Sigmoid colon (tissue), 7 donors: ENCODE results near the gene CMTR1. TPM values are rescaled to one million over a fixed set of nuclear protein-coding genes. Genes with fewer than 3 reads are reported as not detected.

Experiments used
- DNase-seq: peaks from one replicate; pipeline ENCODE4 v3.0.0-alpha.2; 2019
- H3K27ac ChIP-seq, 4 donors: fragments of 200-600 bp; sonication (generic); one replicate each; pipeline ENCODE4 v1.5.1; 2016 to 2019; ENCODE audit warnings: mild to moderate bottlenecking in 1 of 4
- H3K27me3 ChIP-seq, 3 donors: fragments of 200-600 bp; sonication (generic); one replicate each; pipeline ENCODE4 v1.5.1; 2019; ENCODE audit warnings: mild to moderate bottlenecking in 1 of 3
- H3K36me3 ChIP-seq, 4 donors: fragments of 200-600 bp; sonication (generic); one replicate each; pipeline ENCODE4 v1.5.1; 2016 to 2019
- H3K4me1 ChIP-seq, 4 donors: fragments of 200-600 bp; sonication (generic); one replicate each; pipeline ENCODE4 v1.5.1; 2017 to 2019
- H3K4me3 ChIP-seq, 4 donors: fragments of 200-600 bp; sonication (generic); one replicate each; pipeline ENCODE4 v1.5.1; 2017 to 2019; ENCODE audit warnings: mild to moderate bottlenecking in 2 of 4, moderate library complexity in 1 of 4
- H3K9me3 ChIP-seq, 4 donors: fragments of 200-600 bp in 3 of 4; sonication (generic) in 3 of 4; one replicate each; pipeline versions ENCODE4 v1.5.1 to v1.6.1; 2013 to 2019
- EP300 ChIP-seq, 4 donors: sonication (generic); formaldehyde crosslinking; IDR thresholded peaks; one replicate each; pipeline ENCODE4 v1.6.1; 2017; ENCODE audit warnings: antibody characterized with exemption in 4 of 4
- POLR2A ChIP-seq, 2 donors: fragments of 450-650 bp; IDR thresholded peaks; one replicate each; pipeline ENCODE4 v1.6.1; 2016; ENCODE audit warnings: antibody characterized with exemption in 2 of 2, mild to moderate bottlenecking in 2 of 2, moderate library complexity in 2 of 2
- POLR2AphosphoS5 ChIP-seq, 4 donors: sonication (generic); formaldehyde crosslinking; IDR thresholded peaks; one replicate each; pipeline ENCODE4 v1.6.1; 2017; ENCODE audit warnings: antibody characterized with exemption in 4 of 4
- WGBS, 2 donors: extraction: QIAGEN DNeasy Blood & Tissue Kit; methylation state at CpG; one replicate each; pipeline ENCODE4 v1.1.7; 2013; 5-methylcytosine and 5-hydroxymethylcytosine counted together
- intact Hi-C: fragments of 100-400 bp; cut with DNase I; formaldehyde crosslinking; loops from one replicate; pipeline ENCODE4 v1.15.1; 2023
- polyA plus RNA-seq, 3 donors: library from polyadenylated mRNA; stranded (reverse); fragments of 200-250 nt; gene quantifications; one replicate each; pipeline ENCODE4 v1.2.3, GENCODE V29; 2013
- total RNA-seq, 4 donors: library from RNA; depleted of rRNA; stranded (reverse); fragments of >200 nt; gene quantifications; one replicate each; pipeline ENCODE4 v1.1.0, GENCODE V29; 2016
- TF ChIP-seq, protein P1 (sequence below), 4 experiments: fragments of 450-650 bp in 3 of 4; fragments of 200-600 bp in 1 of 4; IDR thresholded peaks; one replicate each; pipeline ENCODE4 v1.5.1; 2016 to 2019; ENCODE audit warnings: antibody characterized with exemption in 4 of 4, mild to moderate bottlenecking in 3 of 4, moderate library complexity in 2 of 4
- donor health status: healthy with polysubstance abuse.
- donor health status: Bipolar disorder and iron deficiency.
- donor health status: healthy.

The CMTR1 gene
- total and polyA plus RNA-seq, 7 donors = 4.2 to 33.5 (median 30.8) TPM

DNA sequence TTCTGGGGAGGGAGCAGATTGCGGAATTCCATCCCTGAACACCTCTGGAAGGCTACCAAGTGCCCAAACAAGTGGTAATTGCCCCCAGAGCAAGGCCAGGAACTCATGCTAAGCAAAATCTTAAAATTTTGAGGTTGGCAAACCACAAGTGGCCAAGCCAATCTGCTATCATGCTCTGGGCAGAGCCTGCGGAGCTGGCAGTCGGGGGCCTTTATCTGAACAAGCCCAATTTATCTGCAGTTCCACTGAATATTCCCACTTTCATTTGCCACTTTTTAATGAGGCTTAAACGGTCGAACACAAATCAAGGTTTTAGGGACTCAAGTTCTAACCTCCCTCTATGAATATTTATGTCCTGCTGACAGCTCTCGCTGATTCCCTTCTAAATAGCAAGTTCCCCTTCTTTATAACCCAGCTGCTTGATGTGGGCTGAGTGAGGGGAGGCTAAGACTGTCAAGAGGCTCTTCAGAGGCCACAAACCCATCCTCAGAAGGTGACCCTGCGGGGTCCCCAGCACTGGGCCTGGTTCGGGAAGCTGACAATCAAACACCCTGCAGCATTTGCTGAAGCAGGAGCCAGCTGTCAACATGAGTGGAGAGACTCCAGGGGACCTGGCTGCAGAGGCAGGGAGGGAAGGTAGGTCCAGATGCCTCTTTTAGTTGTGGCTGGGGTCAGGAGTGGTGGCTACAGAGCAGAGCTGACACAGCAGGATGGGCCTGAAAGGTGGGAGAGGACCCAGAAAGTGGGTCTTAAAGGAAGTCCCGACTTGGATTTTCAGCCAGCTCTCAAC is 54.8 kb downstream of the CMTR1 start:
- DNase-seq = peak; percentile 46
- 78 to 88% methylated on average over 9 of the region's 9 CpGs for WGBS, 2 donors
- intact Hi-C loops = loop anchor here (5.0 to 10.0 kb wide), 2 partner anchors 113 to 205 kb away; no protein-coding TSS in a partner anchor
- Histone ChIP-seq H3K4me3 (no peak overlapping the region), H3K9me3 (no peaks in the 10 kb centered on the region), H3K4me1 (peaks cover 0 to 24% (median 17%) of the 10 kb centered on the region in 4 donors), H3K27ac (no peak overlapping the region), H3K27me3 (no peaks in the 10 kb centered on the region), H3K36me3 (peaks cover 2 to 20% (median 5%) of the 10 kb centered on the region in 4 donors)
- TF ChIP-seq, protein P1, sequence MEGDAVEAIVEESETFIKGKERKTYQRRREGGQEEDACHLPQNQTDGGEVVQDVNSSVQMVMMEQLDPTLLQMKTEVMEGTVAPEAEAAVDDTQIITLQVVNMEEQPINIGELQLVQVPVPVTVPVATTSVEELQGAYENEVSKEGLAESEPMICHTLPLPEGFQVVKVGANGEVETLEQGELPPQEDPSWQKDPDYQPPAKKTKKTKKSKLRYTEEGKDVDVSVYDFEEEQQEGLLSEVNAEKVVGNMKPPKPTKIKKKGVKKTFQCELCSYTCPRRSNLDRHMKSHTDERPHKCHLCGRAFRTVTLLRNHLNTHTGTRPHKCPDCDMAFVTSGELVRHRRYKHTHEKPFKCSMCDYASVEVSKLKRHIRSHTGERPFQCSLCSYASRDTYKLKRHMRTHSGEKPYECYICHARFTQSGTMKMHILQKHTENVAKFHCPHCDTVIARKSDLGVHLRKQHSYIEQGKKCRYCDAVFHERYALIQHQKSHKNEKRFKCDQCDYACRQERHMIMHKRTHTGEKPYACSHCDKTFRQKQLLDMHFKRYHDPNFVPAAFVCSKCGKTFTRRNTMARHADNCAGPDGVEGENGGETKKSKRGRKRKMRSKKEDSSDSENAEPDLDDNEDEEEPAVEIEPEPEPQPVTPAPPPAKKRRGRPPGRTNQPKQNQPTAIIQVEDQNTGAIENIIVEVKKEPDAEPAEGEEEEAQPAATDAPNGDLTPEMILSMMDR (IDR thresholded peaks at IDR 0.05) = no peak
- no peak for TF ChIP-seq POLR2A (IDR thresholded peaks at IDR 0.05)
- no peak for TF ChIP-seq EP300 (IDR thresholded peaks at IDR 0.05)
- no peak for TF ChIP-seq POLR2AphosphoS5 (IDR thresholded peaks at IDR 0.05)

DNA sequence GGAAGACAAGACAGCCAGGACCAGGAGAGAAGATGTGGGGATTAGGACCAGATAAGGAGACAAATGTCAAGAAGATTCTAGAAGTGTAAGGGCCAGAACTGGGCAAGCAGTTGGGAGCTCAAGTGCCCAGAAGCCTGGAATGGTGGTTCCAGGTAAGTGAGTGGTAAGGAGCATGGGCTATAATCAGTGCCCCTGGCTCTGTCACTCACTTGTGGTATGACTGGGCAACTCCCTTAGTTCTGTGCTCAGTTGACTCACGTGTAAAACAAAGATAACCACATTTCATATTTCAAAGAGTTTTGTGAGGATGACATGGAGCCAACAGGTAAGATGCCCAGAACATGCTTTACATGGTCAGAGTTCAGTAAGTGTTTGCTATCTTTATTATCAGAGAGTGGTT is 55.5 kb downstream of the CMTR1 start:
- Histone ChIP-seq H3K36me3 (peaks cover 0 to 14% (median under 1%) of the 10 kb centered on the region in 4 donors), H3K4me3 (no peak overlapping the region), H3K9me3 (no peaks in the 10 kb centered on the region), H3K27me3 (no peaks in the 10 kb centered on the region), H3K27ac (no peak overlapping the region), H3K4me1 (peaks cover 0 to 25% (median 17%) of the 10 kb centered on the region in 4 donors)
- intact Hi-C loops = loop anchor here (5.0 to 10.0 kb wide), 2 partner anchors 114 to 204 kb away; no protein-coding TSS in a partner anchor
- WGBS, 2 donors = 37 to 60% methylated on average over 1 of the region's 1 CpG
- no peak for DNase-seq
- no peak for TF ChIP-seq POLR2AphosphoS5 (IDR thresholded peaks at IDR 0.05)
- TF ChIP-seq, protein P1 (IDR thresholded peaks at IDR 0.05) = no peak
- TF ChIP-seq POLR2A (IDR thresholded peaks at IDR 0.05) = no peak
- TF ChIP-seq EP300 (IDR thresholded peaks at IDR 0.05) = no peak

DNA sequence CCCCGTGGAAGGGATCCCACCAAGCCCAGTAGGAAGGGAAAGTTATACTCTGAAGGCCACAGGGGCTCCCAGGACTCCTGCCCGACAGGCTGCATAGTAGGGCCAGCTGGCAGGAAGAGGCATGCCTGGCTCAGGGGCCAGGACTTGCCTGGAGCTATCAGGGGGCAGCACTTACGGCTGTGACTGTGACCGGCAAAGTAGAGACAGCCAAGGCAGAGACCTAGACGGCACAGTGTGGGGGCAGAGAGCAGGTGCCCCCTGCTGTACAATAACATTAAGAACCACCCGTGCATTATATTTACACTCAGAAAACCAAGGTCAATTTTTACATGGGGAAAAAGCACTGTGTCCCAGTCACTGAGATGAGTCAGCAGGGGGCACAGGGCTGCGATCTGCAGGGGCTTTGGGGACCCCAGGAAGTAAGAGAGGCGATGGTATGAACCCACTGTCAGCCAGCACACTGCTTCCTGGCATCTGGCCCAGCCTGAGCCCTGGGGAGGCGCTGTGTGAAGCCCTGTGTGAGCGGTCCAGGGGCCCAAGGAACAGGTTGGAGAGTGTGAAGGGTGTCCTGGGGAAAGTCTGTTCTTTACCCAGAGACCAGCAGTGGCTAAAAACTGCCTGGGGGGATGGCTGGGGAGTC is 56.8 kb downstream of the CMTR1 start:
- Histone ChIP-seq H3K36me3 (peaks cover 0 to 8% (median 0%) of the 10 kb centered on the region in 4 donors), H3K9me3 (no peaks in the 10 kb centered on the region), H3K27ac (no peak overlapping the region), H3K27me3 (no peaks in the 10 kb centered on the region), H3K4me3 (no peak overlapping the region), H3K4me1 (peaks cover 0 to 23% (median 17%) of the 10 kb centered on the region in 4 donors)
- no peak for TF ChIP-seq POLR2A (IDR thresholded peaks at IDR 0.05)
- TF ChIP-seq, protein P1 (IDR thresholded peaks at IDR 0.05) = peak in 1 of 4 experiments; percentile 11
- peak; percentile 61 for DNase-seq
- WGBS, 2 donors = 63 to 65% methylated on average over 10 of the region's 10 CpGs
- intact Hi-C loops = loop anchor here (5.0 to 10.0 kb wide), 2 partner anchors 115 to 202 kb away; no protein-coding TSS in a partner anchor

DNA sequence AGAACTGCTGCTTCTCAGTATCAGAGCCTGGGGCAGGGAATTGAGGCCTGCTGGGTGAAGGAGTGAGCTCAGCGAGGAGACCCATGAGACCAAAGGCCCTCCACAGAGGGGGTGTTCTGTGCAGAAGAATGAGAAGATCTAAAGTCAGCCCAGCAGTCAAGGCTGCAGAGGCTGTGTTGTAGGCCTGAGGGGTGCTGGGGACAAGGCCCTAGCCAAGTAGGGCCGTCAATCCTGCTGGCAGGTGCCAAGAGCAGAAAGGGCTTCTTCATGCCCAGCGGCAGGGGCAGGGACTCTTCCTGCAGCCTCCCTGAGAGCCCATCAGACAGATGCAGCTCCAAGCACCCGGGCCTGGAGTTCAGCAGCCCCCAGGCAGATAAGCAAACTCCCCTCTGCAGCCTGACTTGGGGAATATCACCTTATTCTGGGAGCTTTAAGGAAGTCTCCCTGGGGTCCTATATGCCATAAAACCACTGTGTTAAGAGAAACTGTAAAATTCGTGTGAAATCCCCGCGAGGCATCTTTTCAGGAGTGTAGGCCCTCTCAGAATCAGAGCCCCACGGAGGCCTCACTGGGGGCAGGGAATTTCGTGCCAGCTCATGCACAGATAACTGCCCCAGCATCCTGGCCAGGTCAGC is 57.6 kb downstream of the CMTR1 start:
- H3K27me3 ChIP-seq = no peaks in the 10 kb centered on the region
- H3K36me3 ChIP-seq = peaks cover 0 to 8% (median 0%) of the 10 kb centered on the region in 4 donors
- WGBS, 2 donors = 83 to 87% methylated on average over 9 of the region's 9 CpGs
- TF ChIP-seq, protein P1 (IDR thresholded peaks at IDR 0.05) = no peak
- TF ChIP-seq EP300 (IDR thresholded peaks at IDR 0.05) (no peak), POLR2AphosphoS5 (IDR thresholded peaks at IDR 0.05) (no peak), POLR2A (IDR thresholded peaks at IDR 0.05) (no peak)
- peaks cover 0 to 23% (median 17%) of the 10 kb centered on the region in 4 donors for H3K4me1 ChIP-seq
- intact Hi-C loops = no loop called here
- peak; percentile 27 for DNase-seq
- no peak overlapping the region for H3K27ac ChIP-seq
- no peaks in the 10 kb centered on the region for H3K9me3 ChIP-seq
- no peak overlapping the region for H3K4me3 ChIP-seq
